NCI-H510A treated with DMSO at 0.1 percent for 48 hours (cell line): ENCODE data around the gene ZMYM5.
"Not testable (repeated sequence)": the region's sequence is repeated elsewhere in the genome, so short reads cannot be mapped to it uniquely, and the experiment has no call there.

Experiments
- DNase-seq: peaks from one replicate; lab custom pipeline; 2025; lab: John Stamatoyannopoulos, UW

ZMYM5 gene

GRCh38 chr13:19818223-19818842 lies 45.1 kb downstream of the ZMYM5 start:
- no peak for DNase-seq

DNA sequence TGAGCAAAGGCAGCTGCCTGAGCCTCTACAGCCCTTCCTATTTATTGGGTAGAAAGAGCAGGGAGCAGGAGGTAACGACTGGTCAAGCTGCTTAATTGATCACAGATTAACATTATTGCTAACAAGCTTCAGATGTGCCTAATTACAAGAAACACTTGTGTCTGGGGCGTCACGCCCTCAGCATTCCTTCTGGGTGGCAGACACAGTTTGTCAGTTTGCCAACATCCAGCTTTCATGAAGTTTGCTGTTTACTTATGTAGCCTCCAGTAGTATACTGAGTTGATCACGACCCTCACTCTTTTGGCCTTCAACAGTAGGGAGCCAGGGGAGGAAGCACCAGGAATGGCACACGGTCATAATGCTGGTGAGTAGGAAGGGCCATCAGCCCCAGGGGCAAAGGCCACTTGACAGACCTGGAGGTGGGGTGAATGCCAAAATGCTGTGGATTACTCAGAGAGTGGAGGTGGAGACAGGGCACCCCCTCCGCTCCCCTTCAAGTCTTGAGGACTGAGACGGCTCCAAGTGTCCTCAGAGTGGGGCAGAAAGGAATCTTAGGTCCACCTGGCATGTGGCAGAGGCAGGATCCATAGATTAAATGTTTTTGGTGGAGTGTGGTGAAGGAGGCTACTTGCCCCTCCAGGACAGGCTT lies 45.8 kb downstream of the ZMYM5 start:
- no peak for DNase-seq

- no peak for DNase-seq
Measured at GRCh38 chr13:19817106-19817505, 46.3 kb downstream of the ZMYM5 start.

GRCh38 chr13:19815842-19816241 lies 47.6 kb downstream of the ZMYM5 start:
- DNase-seq: not testable (repeated sequence)

GRCh38 chr13:19810996-19811881 lies 52.2 kb downstream of the ZMYM5 start:
- DNase-seq: no peak

DNA sequence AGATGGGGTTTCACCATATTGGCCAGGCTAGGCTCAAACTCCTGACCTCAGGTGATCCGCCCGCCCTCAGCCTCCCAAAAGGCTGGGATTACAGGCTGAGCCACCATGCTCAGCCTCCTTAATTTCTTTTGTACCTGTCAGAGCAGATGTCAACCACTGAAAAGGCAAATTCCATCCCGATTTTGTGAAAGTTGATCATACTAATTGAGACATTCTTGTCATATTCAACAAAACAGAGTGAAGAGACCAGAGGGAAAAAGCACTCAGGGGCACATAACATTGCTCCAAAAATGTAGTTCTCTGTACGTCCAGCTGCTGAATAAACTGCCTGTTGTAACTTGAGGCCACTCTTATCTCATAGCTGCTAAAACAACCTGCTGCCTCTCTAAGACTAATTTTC lies 53.3 kb downstream of the ZMYM5 start:
- DNase-seq: no peak

DNA sequence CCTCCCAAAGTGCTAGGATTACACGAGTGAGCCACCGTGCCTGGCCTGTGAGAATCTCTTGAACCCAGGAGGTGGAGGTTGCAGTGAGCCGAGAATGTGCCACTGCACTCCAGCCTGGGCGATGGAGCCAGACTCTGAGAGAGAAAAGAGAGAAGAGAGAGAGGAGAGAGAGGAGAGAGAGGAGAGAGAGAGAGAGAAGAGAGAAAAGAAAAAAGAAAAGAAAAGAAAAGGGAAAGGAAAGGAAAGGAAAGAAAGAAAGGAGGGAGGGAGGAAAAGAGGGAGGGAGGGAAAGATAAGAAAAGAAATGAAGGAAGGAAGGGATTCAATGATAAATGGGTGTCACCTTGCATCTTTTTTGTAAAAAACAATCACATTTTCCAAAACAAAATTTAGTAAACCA lies 57.7 kb downstream of the ZMYM5 start:
- no peak for DNase-seq

DNA sequence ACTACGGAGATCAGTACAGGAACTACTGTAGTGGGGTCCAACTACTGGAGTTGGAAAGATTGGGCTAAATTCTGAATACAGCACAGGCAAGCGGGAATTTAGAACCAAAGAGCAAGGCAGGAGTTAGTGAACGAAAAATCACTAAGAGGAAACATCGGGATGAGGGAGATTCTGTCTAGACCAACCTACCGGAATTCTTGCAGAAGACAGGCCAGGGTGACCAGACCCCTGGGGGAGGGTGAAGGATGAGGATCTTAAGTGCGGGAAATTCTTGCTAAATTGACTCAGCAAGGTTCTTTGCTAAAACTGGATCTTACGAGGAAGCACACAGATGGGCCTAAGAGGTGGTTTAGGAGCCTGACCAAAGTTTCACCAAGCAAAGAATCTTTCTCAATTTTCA lies 67.5 kb downstream of the ZMYM5 start:
- DNase-seq: no peak

- no peak for DNase-seq
Measured at GRCh38 chr13:19794631-19795030, 68.8 kb downstream of the ZMYM5 start.

DNA sequence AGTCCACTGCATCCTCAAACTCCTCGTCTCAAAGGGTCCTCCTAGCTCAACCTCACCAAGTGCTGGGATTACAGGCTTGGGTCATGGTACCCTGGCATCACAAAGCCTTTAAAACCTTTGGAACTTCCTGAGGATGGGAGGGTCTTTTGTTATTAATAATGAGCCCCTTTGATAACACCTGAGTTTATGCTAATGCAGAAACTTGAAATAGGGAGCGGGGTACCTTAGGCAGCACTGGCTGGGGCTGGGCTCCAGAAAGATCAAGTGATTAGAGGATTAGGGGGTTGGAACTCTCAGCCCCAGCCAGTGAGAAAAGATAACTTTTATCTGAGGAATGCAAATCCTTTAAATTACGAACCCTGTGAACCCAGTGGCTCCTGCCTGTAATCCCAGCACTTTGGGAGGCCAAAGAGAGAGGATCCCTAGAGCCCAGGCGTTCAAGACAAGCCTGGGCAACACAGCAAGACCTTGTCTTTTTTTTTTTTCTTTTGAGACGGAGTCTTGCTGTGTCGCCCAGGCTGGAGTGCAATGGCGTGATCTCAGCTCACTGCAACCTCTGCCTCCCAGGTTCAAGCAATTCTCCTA lies 71.4 kb downstream of the ZMYM5 start:
- no peak for DNase-seq

GRCh38 chr13:19782727-19783682 lies 80.4 kb downstream of the ZMYM5 start, which contains the start of gene PSPC1:
Gene PSPC1 (minus strand): TSS chr13:19782945. CDS start chr13:19782757, 188 bp downstream.
- DNase-seq: peak; percentile 86

DNA sequence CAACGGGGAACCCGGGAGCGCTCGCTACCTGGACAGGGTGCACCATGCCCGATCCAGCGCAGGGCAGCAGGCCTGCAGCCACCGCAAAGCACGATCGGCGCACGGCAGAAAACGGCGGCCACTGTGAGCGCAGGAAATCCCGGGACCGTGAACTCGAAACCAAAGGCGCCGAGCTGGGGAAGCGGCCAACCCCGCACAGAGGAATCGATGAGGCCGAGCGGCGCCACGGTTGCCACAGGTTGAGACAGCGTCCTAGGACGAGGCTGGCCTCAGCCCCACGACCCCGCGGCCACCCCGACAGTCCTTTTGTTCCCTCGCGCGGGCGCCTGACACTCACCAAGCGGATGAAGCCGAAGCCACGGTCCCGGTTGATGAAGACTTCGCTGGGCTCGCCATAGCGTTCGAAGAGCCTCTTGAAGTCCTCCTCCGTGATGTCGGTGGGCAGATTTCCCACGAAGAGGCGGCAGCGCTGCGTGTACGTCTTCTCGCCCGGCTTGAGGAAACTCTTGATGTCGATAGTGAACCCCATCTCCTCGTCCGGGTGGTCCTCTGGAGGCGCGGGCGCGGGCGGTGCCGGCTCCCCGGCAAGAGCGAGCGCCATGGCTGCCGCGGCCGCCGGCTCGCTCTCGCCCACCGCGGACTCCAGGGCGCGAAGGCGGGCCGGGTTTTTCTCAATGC lies 81.3 kb downstream of the ZMYM5 start:
- DNase-seq: no peak

DNA sequence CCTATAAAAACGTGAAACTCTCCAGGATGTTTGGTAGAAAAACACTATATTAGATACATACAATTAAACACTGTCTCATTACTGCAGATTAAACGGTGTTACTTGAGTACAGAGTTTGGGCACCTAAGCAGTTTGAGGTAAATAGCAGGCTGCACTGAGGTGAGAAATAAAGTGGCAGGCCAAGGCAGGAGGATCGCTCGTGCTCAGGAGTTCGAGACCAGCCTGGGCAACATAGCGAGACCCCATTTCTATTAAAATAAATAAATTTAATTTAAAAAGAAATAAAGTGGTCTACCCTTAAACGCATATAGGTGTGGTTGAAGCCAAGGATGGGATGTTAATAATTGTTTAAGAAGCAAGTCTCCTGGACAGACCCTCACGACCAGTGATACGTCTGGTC lies 81.9 kb downstream of the ZMYM5 start:
- no peak for DNase-seq

GRCh38 chr13:19780753-19781418 lies 82.6 kb downstream of the ZMYM5 start:
- DNase-seq: not testable (repeated sequence)
